Measurements from ENCODE around the gene HSPB2. TPM values are rescaled to one million over a fixed set of nuclear protein-coding genes. Genes with fewer than 3 reads are reported as not detected.

The HSPB2 gene
- total RNA-seq, 1 donor, result 1.5 TPM

DNA sequence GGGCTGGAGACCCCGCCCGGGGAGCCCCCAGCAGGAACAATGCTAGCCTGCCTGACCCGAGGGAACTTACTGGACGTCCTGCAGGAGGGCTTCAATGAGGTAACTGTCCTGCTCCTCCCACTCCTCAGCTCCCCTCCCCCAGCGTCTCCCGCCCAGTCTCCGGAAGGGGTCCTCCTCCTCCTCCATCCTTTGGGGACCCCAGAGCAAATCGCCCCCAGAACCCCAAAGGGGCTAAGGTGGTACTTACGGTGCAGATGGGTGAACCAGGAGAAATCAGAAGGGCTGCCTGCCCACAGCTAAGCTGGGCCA, 24.9 kb downstream of the HSPB2 start:
- no peak for DNase-seq (ENCODE audit: low read depth)
- peak overlapping the region; percentile 70 for H3K4me3 ChIP-seq (ENCODE audit: low read depth, low read length)
- TF ChIP-seq, protein P1, sequence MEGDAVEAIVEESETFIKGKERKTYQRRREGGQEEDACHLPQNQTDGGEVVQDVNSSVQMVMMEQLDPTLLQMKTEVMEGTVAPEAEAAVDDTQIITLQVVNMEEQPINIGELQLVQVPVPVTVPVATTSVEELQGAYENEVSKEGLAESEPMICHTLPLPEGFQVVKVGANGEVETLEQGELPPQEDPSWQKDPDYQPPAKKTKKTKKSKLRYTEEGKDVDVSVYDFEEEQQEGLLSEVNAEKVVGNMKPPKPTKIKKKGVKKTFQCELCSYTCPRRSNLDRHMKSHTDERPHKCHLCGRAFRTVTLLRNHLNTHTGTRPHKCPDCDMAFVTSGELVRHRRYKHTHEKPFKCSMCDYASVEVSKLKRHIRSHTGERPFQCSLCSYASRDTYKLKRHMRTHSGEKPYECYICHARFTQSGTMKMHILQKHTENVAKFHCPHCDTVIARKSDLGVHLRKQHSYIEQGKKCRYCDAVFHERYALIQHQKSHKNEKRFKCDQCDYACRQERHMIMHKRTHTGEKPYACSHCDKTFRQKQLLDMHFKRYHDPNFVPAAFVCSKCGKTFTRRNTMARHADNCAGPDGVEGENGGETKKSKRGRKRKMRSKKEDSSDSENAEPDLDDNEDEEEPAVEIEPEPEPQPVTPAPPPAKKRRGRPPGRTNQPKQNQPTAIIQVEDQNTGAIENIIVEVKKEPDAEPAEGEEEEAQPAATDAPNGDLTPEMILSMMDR (IDR thresholded peaks at IDR 0.05; ENCODE audit: insufficient read depth, low read length), result no peak

GRCh38 chr11:111937844-111938243, 25.3 kb downstream of the HSPB2 start:
- DNase-seq (ENCODE audit: low read depth), result no peak
- TF ChIP-seq, protein P1 (IDR thresholded peaks at IDR 0.05; ENCODE audit: insufficient read depth, low read length), result no peak
- H3K4me3 ChIP-seq (ENCODE audit: low read depth, low read length), result peak overlapping the region; percentile 70

DNA sequence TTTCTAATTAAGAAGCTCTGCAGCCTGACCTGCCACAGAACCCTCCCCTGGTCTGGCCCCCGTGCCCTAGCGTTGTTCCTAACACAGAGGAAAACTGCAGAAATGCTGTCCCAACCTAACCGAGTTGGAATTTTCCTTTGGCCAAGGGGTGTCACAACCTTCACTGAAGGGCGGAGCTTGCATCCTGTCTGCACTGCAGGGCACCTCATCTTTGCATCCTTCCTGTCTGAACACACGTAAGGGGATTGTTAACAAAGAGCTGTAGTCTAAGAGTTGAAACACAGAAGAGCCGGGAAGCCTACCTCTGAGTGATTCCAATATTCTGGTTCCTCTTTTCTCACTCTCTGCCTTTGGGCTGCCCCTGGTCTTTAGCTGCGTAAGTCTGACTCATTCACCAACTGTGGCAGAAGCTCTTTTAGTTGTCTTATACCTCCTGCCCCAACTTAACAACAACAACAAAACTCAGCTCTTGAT, 26.2 kb downstream of the HSPB2 start:
- TF ChIP-seq, protein P1 (IDR thresholded peaks at IDR 0.05; ENCODE audit: insufficient read depth, low read length), result no peak
- peak; percentile 37 for DNase-seq (ENCODE audit: low read depth)
- H3K4me3 ChIP-seq (ENCODE audit: low read depth, low read length), result peak overlapping the region; percentile 35

- TF ChIP-seq, protein P1 (IDR thresholded peaks at IDR 0.05; ENCODE audit: insufficient read depth, low read length), result no peak
- DNase-seq (ENCODE audit: low read depth), result peak; percentile 76
- H3K4me3 ChIP-seq (ENCODE audit: low read depth, low read length), result no peak overlapping the region
These were observed 27.5 kb downstream of the HSPB2 start for GRCh38 chr11:111939836-111940604.

- no peak overlapping the region for H3K4me3 ChIP-seq (ENCODE audit: low read depth, low read length)
- no peak for DNase-seq (ENCODE audit: low read depth)
- TF ChIP-seq, protein P1 (IDR thresholded peaks at IDR 0.05; ENCODE audit: insufficient read depth, low read length), result no peak
These were observed 29.4 kb downstream of the HSPB2 start for GRCh38 chr11:111941963-111942362.

DNA sequence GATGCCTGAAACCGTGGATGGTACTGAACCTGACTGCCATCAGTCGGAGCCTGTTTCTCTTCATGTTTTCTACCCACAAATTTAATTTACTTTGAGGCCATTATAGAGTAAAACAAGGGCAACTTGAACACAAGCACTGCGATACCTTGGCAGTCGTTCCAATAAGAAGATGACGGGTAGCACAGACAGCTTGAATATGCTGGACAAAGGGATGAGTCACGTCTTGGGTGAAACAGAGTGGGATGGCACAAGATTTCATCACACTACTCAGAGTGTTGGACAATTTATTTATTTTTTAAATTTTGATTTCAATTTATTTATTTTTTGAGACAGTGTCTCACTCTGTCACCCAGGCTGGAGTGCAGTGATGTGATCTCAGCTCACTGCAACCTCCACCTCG, 30.3 kb downstream of the HSPB2 start:
- DNase-seq (ENCODE audit: low read depth), result peak; percentile 60
- TF ChIP-seq, protein P1 (IDR thresholded peaks at IDR 0.05; ENCODE audit: insufficient read depth, low read length), result no peak
- H3K4me3 ChIP-seq (ENCODE audit: low read depth, low read length), result no peak overlapping the region

GRCh38 chr11:111944139-111944538, 31.6 kb downstream of the HSPB2 start:
- peak; percentile 82 for DNase-seq (ENCODE audit: low read depth)
- TF ChIP-seq, protein P1 (IDR thresholded peaks at IDR 0.05; ENCODE audit: insufficient read depth, low read length), result peak; percentile 3
- no peak overlapping the region for H3K4me3 ChIP-seq (ENCODE audit: low read depth, low read length)
